ENCODE data around the gene THSD1. TPM values are rescaled to one million over a fixed set of nuclear protein-coding genes. Genes with fewer than 3 reads are reported as not detected.

Gene THSD1
- total RNA-seq, 1 donor from 2014 or later: 0.63 TPM

DNA sequence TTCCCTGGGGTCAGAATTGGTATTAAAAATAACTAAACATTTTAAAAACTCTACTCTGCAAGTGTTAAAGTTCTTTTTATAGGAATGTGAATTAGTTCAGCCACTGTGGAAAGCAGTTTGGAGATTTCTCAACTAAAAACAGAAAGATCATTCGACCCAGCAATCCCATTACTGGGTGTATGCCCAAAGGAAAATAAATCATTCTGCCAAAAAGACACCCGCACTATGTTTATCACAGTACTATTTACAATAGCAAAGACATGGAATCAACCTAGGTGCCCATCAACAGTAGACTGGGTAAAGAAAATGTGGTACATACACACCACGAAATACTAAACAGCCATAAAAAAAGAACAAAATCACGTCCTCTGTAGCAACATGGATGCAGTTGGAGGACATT is 657 bp upstream of the THSD1 start:
- peaks cover 3% of the 10 kb centered on the region for H3K4me1 Mint-ChIP-seq (ENCODE audit: unreplicated experiment)
- DNase-seq (ENCODE audit: extremely low spot score, unreplicated experiment): no peak
- H3K27me3 Mint-ChIP-seq: peaks cover 44% of the 10 kb centered on the region
- H3K4me3 Mint-ChIP-seq: peak overlapping the region; percentile 68
- TF ChIP-seq, protein P1, sequence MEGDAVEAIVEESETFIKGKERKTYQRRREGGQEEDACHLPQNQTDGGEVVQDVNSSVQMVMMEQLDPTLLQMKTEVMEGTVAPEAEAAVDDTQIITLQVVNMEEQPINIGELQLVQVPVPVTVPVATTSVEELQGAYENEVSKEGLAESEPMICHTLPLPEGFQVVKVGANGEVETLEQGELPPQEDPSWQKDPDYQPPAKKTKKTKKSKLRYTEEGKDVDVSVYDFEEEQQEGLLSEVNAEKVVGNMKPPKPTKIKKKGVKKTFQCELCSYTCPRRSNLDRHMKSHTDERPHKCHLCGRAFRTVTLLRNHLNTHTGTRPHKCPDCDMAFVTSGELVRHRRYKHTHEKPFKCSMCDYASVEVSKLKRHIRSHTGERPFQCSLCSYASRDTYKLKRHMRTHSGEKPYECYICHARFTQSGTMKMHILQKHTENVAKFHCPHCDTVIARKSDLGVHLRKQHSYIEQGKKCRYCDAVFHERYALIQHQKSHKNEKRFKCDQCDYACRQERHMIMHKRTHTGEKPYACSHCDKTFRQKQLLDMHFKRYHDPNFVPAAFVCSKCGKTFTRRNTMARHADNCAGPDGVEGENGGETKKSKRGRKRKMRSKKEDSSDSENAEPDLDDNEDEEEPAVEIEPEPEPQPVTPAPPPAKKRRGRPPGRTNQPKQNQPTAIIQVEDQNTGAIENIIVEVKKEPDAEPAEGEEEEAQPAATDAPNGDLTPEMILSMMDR (conservative IDR thresholded peaks at IDR 0.05): no peak
- H3K9me3 Mint-ChIP-seq: peaks cover 3% of the 10 kb centered on the region
- H3K36me3 Mint-ChIP-seq: peaks cover 14% of the 10 kb centered on the region
- H3K27ac Mint-ChIP-seq: no peak overlapping the region

DNA sequence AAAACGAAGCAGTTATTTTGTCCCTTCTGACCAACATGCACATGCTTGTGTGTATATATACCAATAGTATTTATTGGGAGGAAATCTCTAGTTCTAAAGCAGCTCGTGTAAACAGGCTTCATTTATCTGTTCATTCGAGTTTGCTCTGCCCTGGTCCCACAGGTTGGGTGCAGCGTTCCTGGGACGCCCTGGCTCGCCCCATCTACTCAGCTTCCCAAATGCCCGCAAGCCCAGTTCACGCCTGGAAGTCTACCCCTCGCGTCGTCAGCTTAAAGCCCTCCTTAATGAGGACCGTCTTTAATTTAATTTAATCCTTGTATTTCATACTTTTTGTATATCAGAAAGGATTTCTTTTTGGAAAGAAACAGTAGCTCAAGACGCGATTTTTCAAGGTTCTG is 604 bp downstream of the THSD1 start:
- H3K9me3 Mint-ChIP-seq: peaks cover 4% of the 10 kb centered on the region
- H3K27ac Mint-ChIP-seq: no peak overlapping the region
- H3K4me3 Mint-ChIP-seq: peak overlapping the region; percentile 74
- H3K27me3 Mint-ChIP-seq: peaks cover 45% of the 10 kb centered on the region
- no peak for DNase-seq (ENCODE audit: extremely low spot score, unreplicated experiment)
- peaks cover 10% of the 10 kb centered on the region for H3K36me3 Mint-ChIP-seq
- TF ChIP-seq, protein P1 (conservative IDR thresholded peaks at IDR 0.05): no peak
- H3K4me1 Mint-ChIP-seq (ENCODE audit: unreplicated experiment): no peaks in the 10 kb centered on the region

DNA sequence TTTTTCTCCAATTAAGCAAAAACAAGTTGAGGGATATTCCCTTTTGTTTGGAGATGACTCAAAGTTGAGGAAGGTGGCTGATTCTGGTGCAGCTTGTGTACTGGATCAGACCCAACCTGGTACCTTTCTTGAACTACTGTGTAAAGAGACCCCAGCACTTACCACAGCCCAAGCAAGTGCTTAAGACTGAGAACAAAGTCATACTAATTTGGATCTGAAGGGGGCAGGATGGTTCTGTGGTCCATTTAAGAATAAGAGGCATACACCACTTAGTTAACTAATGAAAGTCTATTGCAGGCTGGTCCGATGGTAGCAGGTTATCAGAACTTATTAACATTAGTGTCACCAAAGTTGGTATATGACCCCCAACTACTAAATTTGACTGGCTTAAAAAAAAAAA is 6.3 kb downstream of the THSD1 start:
- no peak for DNase-seq (ENCODE audit: extremely low spot score, unreplicated experiment)
- Mint-ChIP-seq H3K9me3 (peaks cover 4% of the 10 kb centered on the region), H3K4me3 (no peak overlapping the region), H3K27me3 (peaks cover 26% of the 10 kb centered on the region), H3K36me3 (no peaks in the 10 kb centered on the region), H3K27ac (no peak overlapping the region), H3K4me1 (ENCODE audit: unreplicated experiment) (no peaks in the 10 kb centered on the region)
- TF ChIP-seq, protein P1 (conservative IDR thresholded peaks at IDR 0.05): no peak

DNA sequence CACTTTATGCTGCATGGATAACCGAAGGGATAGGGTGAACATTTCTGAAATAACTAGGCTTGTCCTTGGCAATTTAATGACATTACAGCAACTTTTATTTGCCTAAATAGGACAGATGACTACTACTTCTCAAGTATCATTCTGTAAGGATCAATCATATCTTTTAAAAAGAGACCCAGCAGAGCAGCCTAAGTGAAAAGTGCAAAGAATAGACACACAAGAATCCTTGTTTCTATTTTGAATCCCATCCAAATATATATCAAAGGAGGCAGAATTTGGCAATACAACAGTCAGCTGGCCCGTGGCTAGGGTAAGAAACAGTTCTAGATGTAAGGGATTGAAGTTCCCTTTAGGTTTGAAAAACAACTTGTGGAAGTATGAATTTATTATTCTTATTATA is 6.9 kb downstream of the THSD1 start:
- DNase-seq (ENCODE audit: extremely low spot score, unreplicated experiment): no peak
- peaks cover 4% of the 10 kb centered on the region for H3K9me3 Mint-ChIP-seq
- no peaks in the 10 kb centered on the region for H3K36me3 Mint-ChIP-seq
- no peak overlapping the region for H3K27ac Mint-ChIP-seq
- H3K4me3 Mint-ChIP-seq: no peak overlapping the region
- TF ChIP-seq, protein P1 (conservative IDR thresholded peaks at IDR 0.05): no peak
- H3K27me3 Mint-ChIP-seq: peaks cover 19% of the 10 kb centered on the region
- H3K4me1 Mint-ChIP-seq (ENCODE audit: unreplicated experiment): no peaks in the 10 kb centered on the region

DNA sequence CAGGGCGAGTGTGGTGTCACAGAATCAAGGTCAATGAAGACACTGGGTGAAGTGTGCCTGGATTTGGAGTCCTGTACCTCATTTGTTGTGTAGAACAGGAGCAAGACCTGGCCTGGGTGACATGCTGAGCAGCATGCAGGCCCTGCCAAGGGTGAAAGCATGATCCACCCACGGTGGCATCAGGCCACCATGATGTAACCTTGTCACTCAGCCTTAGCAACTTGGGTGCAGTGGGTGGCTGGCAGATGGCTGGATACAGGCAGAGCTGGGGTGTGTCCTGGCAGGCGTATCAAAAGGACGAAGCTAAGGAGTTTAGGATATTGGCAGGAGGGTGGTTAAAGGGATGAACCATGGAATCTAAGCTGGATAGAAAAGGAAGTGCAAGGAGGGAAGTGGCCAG is 10.3 kb downstream of the THSD1 start:
- H3K4me3 Mint-ChIP-seq: no peak overlapping the region
- H3K27me3 Mint-ChIP-seq: peaks cover 4% of the 10 kb centered on the region
- no peaks in the 10 kb centered on the region for H3K36me3 Mint-ChIP-seq
- no peak overlapping the region for H3K27ac Mint-ChIP-seq
- TF ChIP-seq, protein P1 (conservative IDR thresholded peaks at IDR 0.05): no peak
- no peaks in the 10 kb centered on the region for H3K4me1 Mint-ChIP-seq (ENCODE audit: unreplicated experiment)
- H3K9me3 Mint-ChIP-seq: no peaks in the 10 kb centered on the region
- no peak for DNase-seq (ENCODE audit: extremely low spot score, unreplicated experiment)

DNA sequence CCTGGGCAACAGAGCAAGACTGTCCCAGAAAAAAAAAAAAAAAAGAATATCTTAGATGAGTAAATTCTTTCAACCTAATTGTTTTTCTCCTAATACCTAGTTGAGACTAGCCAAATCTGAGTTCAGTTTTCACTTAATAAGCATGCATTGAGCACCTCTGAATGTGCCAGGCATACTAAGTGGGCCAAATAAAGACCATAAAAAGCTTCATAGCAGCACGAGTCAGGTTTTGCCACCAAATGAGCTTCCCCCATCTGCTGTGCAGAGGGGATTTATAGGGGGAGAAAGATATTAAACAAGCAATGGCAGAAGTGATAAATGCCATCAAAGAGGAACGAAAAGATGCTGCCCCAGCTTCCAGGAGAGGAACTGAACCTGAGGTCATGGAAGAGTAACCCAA is 11.4 kb downstream of the THSD1 start:
- TF ChIP-seq, protein P1 (conservative IDR thresholded peaks at IDR 0.05): no peak
- no peaks in the 10 kb centered on the region for H3K9me3 Mint-ChIP-seq
- H3K27ac Mint-ChIP-seq: no peak overlapping the region
- DNase-seq (ENCODE audit: extremely low spot score, unreplicated experiment): no peak
- H3K4me3 Mint-ChIP-seq: no peak overlapping the region
- no peaks in the 10 kb centered on the region for H3K4me1 Mint-ChIP-seq (ENCODE audit: unreplicated experiment)
- peaks cover 4% of the 10 kb centered on the region for H3K27me3 Mint-ChIP-seq
- H3K36me3 Mint-ChIP-seq: no peaks in the 10 kb centered on the region

Data from type B pancreatic cell (in vitro differentiated cells).